PC-3 (cell line): ENCODE results near the gene NRBF2.

Source experiments
- CTCF ChIP-seq: fragments of 300-600 bp; sonication (generic); conservative IDR thresholded peaks from 2 replicates; pipeline ENCODE4 v1.5.1; 2017; ENCODE audit warnings: antibody characterized with exemption, low read depth, mild to moderate bottlenecking, low read length
- EZH2 ChIP-seq: fragments of 300-600 bp; sonication (generic); IDR thresholded peaks from one replicate; pipeline ENCODE4 v1.6.1; 2017; ENCODE audit warnings: antibody characterized with exemption, mild to moderate bottlenecking, low read length; ENCODE audit not compliant: unreplicated experiment

- TF ChIP-seq EZH2 (no peak), CTCF (no peak)
Observed at GRCh38 chr10:63133821-63134557, 861 bp downstream of the NRBF2 start.
